HT-29 (cell line): ENCODE results near the gene ZNF79. TPM values are rescaled to one million over a fixed set of nuclear protein-coding genes. Genes with fewer than 3 reads are reported as not detected.
"Not testable (repeated sequence)": the region's sequence is repeated elsewhere in the genome, so short reads cannot be mapped to it uniquely, and the experiment has no call there.

ENCODE experiments used
- DNase-seq: peaks from one replicate; pipeline ENCODE4 v3.0.0-alpha.2; 2015; ENCODE audit warnings: low spot score
- total RNA-seq: library from RNA; depleted of rRNA; stranded (reverse); fragments of >200 nt; shearing (Covaris generic); gene quantifications from 2 replicates; pipeline ENCODE4 v1.2.3, GENCODE V29; 2014

ZNF79 gene
- total RNA-seq, 1 experiment from 2014 or later: 9.3 TPM

DNA sequence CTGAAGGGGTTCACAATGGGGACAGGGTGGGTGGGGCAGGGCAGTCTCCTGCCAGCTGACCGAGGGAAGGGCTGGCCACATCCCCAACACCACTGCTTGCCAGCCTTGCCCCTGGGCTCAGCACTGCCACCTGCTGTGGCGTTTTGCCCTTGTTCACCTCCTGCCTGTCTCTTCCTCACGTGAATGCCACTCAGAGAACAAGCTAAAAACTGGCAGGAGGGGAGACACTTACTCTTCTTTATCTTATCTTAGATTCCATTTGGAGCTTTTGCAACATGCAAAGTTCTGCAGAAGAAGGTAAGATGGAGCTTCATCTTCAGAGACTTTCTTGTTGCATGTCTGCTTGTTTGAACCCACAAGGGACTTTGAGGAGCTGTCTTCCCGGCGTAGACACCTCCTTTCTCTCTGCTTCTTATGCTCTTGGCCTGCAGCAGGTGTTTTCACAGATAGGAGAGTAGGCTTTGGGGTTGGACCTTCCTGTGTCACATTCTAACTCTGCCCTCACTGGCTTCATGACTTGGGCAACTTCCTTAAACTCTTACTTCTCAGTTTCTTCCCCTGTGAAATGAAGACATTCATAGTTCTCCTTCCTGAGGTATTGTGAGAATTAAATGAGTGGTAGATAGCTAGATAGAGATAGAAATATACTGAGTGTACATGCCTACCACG, 31.3 kb downstream of the ZNF79 start:
- DNase-seq: peak; percentile 41

- DNase-seq: no peak
Observed at GRCh38 chr9:127457191-127457878, 33.2 kb downstream of the ZNF79 start.

DNA sequence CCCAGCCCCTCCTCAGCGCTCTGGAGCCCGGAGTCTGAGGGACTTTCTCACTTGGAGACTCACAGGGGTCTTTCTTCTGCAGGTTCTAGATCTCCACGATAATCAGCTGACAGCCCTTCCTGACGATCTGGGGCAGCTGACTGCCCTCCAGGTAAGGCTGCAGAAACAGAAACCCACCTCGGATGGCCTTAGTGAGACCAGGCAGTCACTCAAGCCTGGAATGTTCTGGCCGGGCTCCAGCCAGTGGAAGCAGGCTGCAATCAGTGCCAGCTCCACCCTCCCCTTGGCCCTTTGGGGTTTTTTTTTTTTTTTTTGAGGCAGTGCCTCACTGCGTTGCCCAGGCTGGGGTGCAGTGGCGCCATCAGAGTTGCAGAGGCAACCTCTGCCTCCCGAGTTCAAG, 34.7 kb downstream of the ZNF79 start:
- no peak for DNase-seq

GRCh38 chr9:127463382-127463781, 39.2 kb downstream of the ZNF79 start:
- no peak for DNase-seq

DNA sequence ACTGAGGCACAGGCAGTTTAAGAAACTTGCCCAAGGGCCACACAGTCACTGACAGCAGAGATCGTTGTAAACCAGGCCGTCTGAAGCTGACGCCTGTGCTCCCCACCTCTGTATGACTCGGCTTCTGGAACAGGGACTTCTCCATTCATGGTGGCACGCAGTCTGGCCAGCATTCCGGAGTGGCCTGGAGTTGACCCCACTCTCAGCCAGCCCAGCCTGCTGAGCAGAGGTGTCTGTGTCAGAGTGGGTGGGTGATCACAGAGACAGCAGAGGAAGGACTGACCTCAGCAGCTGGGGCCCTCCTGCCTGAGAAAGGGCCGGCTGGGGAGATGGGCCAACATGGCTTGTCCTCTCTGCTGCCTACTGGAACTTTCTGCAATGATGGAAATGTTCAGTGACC, 39.7 kb downstream of the ZNF79 start:
- no peak for DNase-seq

DNA sequence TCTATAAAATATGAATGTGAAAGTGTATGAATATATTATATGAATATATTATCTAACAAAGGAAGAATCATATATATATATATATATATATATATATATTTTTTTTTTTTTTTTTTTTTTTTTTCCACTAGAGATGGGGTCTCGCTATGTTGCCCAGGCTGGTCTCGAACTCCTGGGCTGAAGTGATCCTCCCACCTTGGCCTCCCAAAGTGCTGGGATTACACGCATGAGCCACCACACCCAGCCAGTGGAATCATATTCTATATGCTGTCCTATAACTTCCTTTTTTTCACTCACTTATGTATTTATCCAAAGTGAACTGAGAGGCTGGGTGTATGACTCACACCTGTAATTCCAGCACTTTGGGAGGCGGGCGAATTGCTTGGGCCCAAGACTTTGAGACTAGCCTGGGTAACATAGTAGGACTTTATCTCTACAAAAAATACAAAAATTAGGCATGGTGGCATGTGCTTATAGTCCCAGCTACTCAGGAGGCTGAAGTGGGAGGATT, 42.3 kb downstream of the ZNF79 start:
- DNase-seq: not testable (repeated sequence)

DNA sequence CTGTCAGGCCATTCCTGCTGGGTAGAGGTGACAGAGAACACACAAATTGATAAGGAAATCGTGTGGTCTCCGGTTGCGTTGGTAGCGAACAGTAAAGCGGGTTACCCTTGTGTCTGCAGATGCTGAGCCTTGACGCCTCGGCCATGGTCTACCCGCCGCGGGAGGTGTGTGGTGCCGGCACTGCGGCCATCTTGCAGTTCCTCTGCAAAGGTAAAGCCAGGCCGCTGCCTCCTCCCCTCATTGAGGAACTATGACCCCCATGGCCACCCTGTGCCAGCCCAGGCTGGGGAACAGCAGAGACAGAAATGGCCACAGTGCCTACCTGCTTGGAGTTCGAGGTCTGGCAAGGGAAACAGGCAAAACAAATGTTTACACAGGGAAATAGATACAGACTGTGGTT, 43.4 kb downstream of the ZNF79 start:
- no peak for DNase-seq

DNA sequence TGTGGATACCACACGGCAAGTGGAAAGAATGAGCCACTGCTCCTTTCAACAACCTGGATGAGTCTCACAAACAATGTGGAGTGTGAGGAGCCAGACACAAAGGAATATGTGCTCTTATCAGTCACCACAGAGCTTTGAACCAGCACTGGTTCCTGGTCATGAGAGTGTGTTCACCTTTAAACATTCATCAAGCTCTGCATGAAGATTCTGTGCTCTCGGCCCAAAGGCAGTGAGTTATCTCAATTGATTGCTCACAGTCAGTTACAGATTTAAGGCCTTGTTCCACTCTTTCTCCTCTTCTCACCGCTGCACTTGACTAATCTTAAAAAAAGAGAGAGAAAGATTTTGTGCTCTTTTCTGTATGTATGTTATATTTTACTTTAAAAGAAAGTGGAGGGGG, 46.5 kb downstream of the ZNF79 start:
- DNase-seq: no peak

GRCh38 chr9:127473501-127473900, 49.3 kb downstream of the ZNF79 start:
- no peak for DNase-seq

DNA sequence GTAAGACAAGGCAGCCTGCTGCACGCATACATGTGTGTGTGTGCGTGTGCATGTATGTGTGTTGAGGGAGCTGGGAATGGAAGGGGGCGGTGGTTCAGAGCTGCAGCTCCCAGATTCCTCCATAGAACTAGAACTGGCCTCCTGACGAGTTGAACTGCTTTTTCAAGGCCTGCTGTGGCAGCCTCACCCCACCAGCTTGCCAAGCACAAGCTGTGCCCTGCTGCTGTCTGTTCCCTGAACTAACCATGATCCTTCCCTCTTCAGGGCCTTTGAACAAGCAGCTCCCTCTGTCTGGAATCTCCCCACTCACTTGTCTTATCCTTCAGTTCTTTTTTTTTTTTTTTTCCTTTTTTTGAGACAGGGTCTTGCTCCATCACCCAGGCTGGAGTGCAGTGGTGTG, 49.8 kb downstream of the ZNF79 start:
- no peak for DNase-seq

GRCh38 chr9:127474592-127474991, 50.4 kb downstream of the ZNF79 start:
- no peak for DNase-seq

GRCh38 chr9:127479507-127480081, 55.4 kb downstream of the ZNF79 start:
- no peak for DNase-seq

- no peak for DNase-seq
Observed at GRCh38 chr9:127482662-127483061, 58.5 kb downstream of the ZNF79 start.

DNA sequence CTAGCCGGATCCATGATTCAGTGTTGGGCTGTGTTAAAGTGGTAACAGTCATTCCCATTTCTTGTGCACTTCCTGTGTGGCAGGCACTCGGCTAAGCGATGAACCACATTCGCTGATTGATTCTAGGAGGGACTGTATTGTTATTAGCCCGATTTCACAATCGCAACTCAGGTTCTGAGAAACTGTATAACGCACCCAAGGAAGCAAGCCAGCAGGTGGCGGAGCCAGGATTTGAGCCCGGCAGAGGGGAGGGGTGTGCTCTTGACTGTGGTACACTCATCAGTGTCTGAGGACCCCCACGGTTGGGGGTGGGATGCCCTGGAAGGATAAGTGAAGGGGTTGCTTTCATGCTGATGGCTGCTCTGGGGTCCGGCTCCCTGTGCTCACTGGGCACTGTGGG, 61.8 kb downstream of the ZNF79 start:
- DNase-seq: no peak

DNA sequence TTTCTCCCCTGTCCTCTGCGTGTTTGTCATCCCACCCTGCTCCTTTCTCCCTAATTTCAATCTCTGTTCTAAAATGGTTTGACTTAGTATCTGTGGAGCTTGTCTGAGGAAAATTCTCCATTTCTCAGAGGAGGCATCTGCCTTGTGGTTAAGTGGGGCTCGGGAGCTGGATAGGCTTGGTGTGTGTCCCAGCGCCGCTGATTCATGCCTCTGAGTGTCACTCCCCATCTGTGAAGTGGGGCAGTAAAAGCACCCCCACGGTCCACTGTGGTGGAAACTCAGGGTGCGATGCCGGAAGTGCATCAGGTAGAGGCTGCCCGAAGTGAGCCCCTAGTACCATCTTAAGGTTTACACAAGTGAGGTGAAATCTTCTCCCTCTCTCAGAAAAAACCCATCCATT, 64.8 kb downstream of the ZNF79 start:
- DNase-seq: no peak

DNA sequence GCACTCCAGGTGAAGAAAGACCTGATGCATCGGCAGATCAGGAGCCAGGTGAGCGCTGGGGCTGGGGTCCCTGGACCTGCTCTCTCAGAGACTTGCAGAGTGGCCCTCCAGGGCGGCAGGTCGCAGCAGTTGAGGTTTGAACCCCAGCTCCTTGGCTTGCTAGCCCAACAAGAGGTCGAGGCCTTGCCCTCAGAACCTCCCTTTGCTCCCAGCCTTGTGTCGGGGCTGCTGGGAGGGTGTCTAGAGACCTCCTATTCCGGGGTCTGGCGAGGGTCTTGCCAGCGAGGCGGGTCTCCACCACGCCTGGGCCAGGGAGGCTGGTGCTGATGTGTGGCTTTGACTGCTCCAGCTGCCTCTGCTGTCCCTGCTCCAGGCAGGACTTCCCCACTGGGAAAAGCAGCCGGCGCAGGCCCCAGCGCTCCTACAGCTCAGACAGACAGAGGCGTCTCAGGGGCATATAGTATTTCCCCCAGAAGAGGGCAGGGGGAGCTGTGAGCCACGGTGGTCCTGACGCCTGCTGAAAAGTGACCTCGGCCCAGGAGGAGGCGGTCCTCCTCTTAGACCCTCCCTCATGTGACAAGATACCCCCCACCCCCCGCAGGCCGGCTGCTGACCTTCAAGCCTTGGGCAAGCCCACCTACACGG, 65.4 kb downstream of the ZNF79 start:
- DNase-seq: no peak

GRCh38 chr9:127490535-127491230, 66.5 kb downstream of the ZNF79 start:
- DNase-seq: no peak

DNA sequence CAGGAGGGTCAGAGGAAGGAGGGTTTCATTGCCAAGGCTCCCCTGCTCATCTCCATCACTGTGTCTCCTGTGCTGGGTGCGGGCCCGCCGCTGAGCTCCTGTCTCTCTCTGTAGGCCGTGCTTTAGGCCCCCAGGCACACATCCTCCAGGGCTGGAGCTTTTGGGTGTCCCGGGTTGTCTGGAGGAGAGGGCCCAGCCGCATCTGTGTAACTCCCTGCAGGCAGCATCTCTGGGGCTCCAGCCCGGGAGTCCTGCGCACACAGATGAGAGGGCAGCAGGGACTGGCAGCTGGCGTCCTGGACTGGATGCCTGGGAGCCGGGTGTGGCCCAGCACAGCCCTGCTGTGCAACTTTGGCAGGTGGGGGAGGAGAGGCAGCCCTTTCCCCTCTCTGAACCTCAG, 67.3 kb downstream of the ZNF79 start:
- no peak for DNase-seq

DNA sequence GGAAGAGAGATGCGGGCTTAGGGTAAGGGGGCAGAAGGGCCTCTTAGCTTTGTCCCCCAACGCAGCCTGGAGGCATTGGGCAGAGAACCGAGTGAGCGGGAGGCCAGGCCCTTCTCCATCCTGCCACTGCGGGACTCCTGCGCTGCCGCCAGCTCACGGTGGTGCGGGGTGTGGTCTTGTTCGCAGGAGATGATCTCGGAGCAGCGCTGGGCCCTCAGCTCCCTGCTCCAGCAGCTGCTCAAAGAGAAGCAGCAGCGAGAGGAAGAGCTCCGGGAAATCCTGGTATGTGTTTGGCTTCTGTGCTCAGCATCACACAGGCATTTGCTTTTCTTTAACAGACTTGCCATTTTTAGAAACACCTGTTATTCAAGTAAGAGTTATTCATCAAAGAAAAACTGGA, 68.4 kb downstream of the ZNF79 start:
- DNase-seq: no peak

- DNase-seq: no peak
Observed at GRCh38 chr9:127493592-127494303, 69.6 kb downstream of the ZNF79 start.

DNA sequence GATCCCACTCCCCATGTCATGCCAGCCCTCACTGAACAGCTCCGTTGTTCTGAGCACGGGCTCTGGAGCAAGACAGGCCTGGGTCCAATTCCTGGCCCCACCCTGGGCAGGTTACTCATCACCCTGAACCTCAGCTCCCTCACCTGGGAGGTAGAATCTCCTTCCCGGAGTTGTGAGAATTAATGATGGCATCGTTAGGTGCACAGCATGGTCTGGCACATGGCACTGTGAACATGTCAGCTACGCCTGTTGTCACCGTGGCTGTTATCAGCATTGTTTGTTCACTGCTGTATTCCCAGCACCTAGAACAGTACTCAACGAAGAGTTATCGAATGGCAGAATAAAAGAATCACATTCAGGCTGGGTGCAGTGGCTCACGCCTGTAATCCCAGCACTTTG, 70.1 kb downstream of the ZNF79 start:
- no peak for DNase-seq
